Nephron (organoid): ENCODE data around the gene TMC7.

Experiments
- H3K27ac Mint-ChIP-seq, 3 experiments: 2 replicates each; pipeline ENCODE4 v1.8.0; 2020; ENCODE audit warnings: mixed read lengths in 3 of 3, mild to moderate bottlenecking in 2 of 3, moderate library complexity in 1 of 3
- H3K27me3 Mint-ChIP-seq: 2 replicates; pipeline ENCODE4 v1.8.0; 2021; ENCODE audit warnings: low read depth, mild to moderate bottlenecking, moderate library complexity, mixed read lengths
- H3K36me3 Mint-ChIP-seq: 2 replicates; pipeline ENCODE4 v1.8.0; 2020; ENCODE audit warnings: low read depth, mixed read lengths
- H3K4me1 Mint-ChIP-seq: 2 replicates; pipeline ENCODE4 v1.8.0; 2020; ENCODE audit warnings: mixed read lengths
- H3K4me3 Mint-ChIP-seq, 3 experiments: 2 replicates each; pipeline ENCODE4 v1.8.0; 2020; ENCODE audit warnings: mild to moderate bottlenecking in 3 of 3, mixed read lengths in 3 of 3, moderate library complexity in 2 of 3
- H3K9me3 Mint-ChIP-seq: 2 replicates; pipeline ENCODE4 v1.8.0; 2020; ENCODE audit warnings: mixed read lengths
- CTCF ChIP-seq, 3 experiments: fragments of 200-600 bp; sonication (generic); IDR thresholded peaks; one replicate each; pipeline ENCODE4 v1.5.0; 2021; ENCODE audit warnings: antibody characterized with exemption in 3 of 3; ENCODE audit not compliant: unreplicated experiment in 3 of 3

TMC7 gene

DNA sequence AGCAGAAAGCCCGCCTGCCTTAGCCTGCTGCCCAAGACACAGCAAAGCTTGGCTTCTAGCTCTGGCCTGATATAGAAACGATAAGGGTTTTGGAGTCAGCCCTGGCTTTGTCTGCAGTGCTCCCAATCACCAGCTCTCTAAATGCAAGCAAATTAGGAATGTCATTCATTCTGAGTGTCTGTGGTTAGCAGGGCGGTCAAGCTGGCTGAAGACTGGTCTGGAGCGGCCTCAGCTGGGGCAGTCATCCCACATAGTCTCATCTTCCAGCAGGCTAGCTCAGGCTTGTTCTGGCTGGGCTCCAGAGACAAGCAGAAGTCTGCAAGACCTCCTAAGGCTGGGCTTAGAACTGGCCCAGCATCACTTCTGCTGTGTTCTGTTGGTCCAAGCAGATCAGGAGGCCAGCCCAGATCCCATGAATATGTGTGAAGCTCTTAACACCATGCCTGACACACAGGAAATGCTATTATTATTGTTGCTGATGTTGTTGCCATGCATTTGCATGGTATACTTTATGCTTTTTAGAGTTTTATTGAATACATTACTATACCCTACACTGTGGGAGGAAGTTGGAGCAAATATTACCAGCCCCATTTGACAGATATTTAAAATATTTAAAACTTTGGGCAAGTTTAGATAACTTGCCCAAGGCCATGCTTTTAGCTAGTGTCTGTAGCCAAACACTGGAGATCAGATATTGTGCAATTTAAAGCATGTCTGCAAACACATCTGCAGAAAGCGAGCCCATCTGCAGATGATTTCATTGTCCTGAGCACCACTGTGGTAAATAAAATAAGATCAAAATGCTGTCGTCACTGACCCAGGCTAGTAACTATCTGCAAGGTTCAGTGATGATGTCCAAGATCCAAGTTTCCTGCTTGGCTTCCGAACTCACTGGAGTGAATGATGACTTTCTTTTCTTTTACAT is 24.8 kb downstream of the TMC7 start:
- TF ChIP-seq CTCF (IDR thresholded peaks at IDR 0.05; ENCODE audit: unreplicated experiment in 3 of 3): no peak
- Mint-ChIP-seq H3K27me3 (no peaks in the 10 kb centered on the region), H3K4me3 (no peak overlapping the region), H3K36me3 (no peaks in the 10 kb centered on the region), H3K27ac (no peak overlapping the region), H3K9me3 (no peaks in the 10 kb centered on the region), H3K4me1 (peaks cover 4% of the 10 kb centered on the region)

- H3K27me3 Mint-ChIP-seq: no peaks in the 10 kb centered on the region
- no peaks in the 10 kb centered on the region for H3K4me1 Mint-ChIP-seq
- peaks cover 3% of the 10 kb centered on the region for H3K36me3 Mint-ChIP-seq
- H3K27ac Mint-ChIP-seq: no peak overlapping the region
- no peak for TF ChIP-seq CTCF (IDR thresholded peaks at IDR 0.05; ENCODE audit: unreplicated experiment in 3 of 3)
- no peaks in the 10 kb centered on the region for H3K9me3 Mint-ChIP-seq
- no peak overlapping the region for H3K4me3 Mint-ChIP-seq
Observed at GRCh38 chr16:19011169-19011731, 27.5 kb downstream of the TMC7 start.

DNA sequence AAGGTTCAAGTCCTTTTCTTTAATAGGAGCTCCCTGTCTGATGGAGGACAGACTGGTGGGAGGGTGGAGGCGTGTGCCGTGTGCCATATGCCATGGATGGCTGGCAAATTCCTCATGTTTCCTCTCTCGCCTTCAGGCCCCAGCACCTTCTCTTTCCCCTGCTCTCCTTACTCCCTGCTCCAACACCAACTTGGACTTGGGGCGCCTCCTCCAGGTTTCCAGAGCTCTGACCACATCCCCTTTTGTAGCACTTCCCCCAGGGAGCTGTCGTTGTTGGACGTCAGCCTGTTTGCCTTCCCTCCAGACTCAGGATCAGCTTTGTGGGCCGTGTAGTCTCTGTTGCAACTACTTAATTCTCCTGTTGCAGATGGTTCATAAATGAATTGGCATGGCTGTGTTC is 30.7 kb downstream of the TMC7 start:
- Mint-ChIP-seq H3K9me3 (no peaks in the 10 kb centered on the region), H3K4me3 (no peak overlapping the region), H3K27ac (no peak overlapping the region), H3K27me3 (no peaks in the 10 kb centered on the region), H3K36me3 (peaks cover 3% of the 10 kb centered on the region), H3K4me1 (no peaks in the 10 kb centered on the region)
- no peak for TF ChIP-seq CTCF (IDR thresholded peaks at IDR 0.05; ENCODE audit: unreplicated experiment in 3 of 3)

DNA sequence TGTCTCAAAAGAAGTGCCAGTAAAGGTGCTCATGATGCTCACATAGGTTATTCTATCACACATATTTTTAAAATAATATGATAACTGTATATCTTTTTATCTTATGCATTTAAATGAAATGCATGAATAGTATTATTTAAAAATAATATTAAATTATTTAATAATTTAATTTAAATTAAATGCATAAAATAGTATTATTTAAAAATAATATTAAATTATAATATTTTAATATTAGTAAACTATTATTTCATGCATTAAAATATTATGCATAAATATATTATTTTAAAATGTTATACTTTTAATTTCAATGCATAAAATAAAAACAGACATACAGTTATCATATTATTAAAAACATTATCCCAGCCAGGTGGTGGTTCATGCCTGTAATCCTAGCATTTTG is 33.4 kb downstream of the TMC7 start:
- Mint-ChIP-seq H3K4me3 (no peak overlapping the region), H3K27ac (no peak overlapping the region), H3K27me3 (no peaks in the 10 kb centered on the region), H3K9me3 (no peaks in the 10 kb centered on the region), H3K36me3 (peaks cover 3% of the 10 kb centered on the region), H3K4me1 (no peaks in the 10 kb centered on the region)
- TF ChIP-seq CTCF (IDR thresholded peaks at IDR 0.05; ENCODE audit: unreplicated experiment in 3 of 3): no peak

DNA sequence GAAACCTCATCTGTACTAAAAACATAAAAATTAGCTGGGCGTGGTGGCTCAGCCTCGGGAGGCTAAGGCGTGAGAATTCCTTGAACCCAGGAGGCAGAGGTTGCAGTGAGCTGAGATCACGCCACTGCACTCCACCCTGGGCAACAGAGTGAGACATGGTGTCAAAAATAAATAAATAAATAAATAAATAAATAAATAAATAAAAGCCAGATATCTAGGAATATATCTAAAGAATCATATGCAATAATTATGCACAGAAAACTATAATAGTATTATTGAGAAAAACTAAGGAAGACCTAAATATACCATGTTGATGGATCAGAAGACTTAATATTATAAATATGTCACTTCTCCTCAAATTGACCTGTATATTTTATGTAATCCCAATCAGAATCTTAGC is 37.0 kb downstream of the TMC7 start:
- no peak overlapping the region for H3K27ac Mint-ChIP-seq
- no peaks in the 10 kb centered on the region for H3K9me3 Mint-ChIP-seq
- H3K36me3 Mint-ChIP-seq: no peaks in the 10 kb centered on the region
- H3K27me3 Mint-ChIP-seq: no peaks in the 10 kb centered on the region
- H3K4me3 Mint-ChIP-seq: no peak overlapping the region
- no peaks in the 10 kb centered on the region for H3K4me1 Mint-ChIP-seq
- no peak for TF ChIP-seq CTCF (IDR thresholded peaks at IDR 0.05; ENCODE audit: unreplicated experiment in 3 of 3)

DNA sequence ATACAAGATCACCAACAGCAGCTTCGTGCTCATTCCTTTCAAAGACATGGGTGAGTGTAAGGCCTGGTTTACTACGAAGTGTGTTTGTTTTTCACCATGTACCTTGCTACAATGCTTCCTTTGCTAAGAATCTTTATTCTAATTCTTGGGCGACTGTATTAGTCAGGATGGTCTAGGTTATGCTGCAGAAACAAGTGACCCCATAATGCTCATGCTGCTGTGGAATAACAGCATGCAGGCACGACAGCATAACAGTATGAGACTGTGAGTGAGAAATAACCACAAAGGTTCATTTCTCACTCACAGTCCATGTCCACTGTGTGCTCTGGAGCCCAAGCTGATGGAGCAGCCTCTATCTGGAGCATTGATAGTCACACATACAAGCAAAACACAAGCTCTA is 38.0 kb downstream of the TMC7 start:
- H3K36me3 Mint-ChIP-seq: no peaks in the 10 kb centered on the region
- H3K27ac Mint-ChIP-seq: no peak overlapping the region
- H3K9me3 Mint-ChIP-seq: no peaks in the 10 kb centered on the region
- no peak overlapping the region for H3K4me3 Mint-ChIP-seq
- TF ChIP-seq CTCF (IDR thresholded peaks at IDR 0.05; ENCODE audit: unreplicated experiment in 3 of 3): no peak
- H3K4me1 Mint-ChIP-seq: no peaks in the 10 kb centered on the region
- H3K27me3 Mint-ChIP-seq: no peaks in the 10 kb centered on the region
